Activated naive CD4-positive, alpha-beta T cell treated with anti-CD3 and anti-CD28 coated beads for 36 hours (primary cell): ENCODE measurements around the gene MARK4. TPM values are rescaled to one million over a fixed set of nuclear protein-coding genes. Genes with fewer than 3 reads are reported as not detected.
"Not testable (repeated sequence)": the region's sequence is repeated elsewhere in the genome, so short reads cannot be mapped to it uniquely, and the experiment has no call there.

Source experiments
- CTCF ChIA-PET: fragments of 350-600 bp; sonication (Branson Sonifier 250); formaldehyde crosslinking; loops from one replicate; lab custom pipeline; 2021; ENCODE audit warnings: antibody characterized with exemption; lab: Charles Lee
- DNase-seq: peaks from one replicate; pipeline ENCODE4 v3.0.0-alpha.2; 2020
- H3K27ac Mint-ChIP-seq: one replicate; pipeline ENCODE4 v1.8.0; 2021; ENCODE audit warnings: mild to moderate bottlenecking, mixed read lengths
- H3K27me3 Mint-ChIP-seq: one replicate; pipeline ENCODE4 v1.8.0; 2021; ENCODE audit warnings: low read depth, mixed read lengths
- H3K36me3 Mint-ChIP-seq: one replicate; pipeline ENCODE4 v1.8.0; 2021; ENCODE audit warnings: low read depth, mixed read lengths
- H3K4me1 Mint-ChIP-seq: one replicate; pipeline ENCODE4 v1.8.0; 2021; ENCODE audit warnings: low read depth, mixed read lengths
- H3K4me3 Mint-ChIP-seq: one replicate; pipeline ENCODE4 v1.8.0; 2021; ENCODE audit warnings: mild to moderate bottlenecking, moderate library complexity, mixed read lengths
- H3K9me3 Mint-ChIP-seq: one replicate; pipeline ENCODE4 v1.8.0; 2021; ENCODE audit warnings: mixed read lengths
- intact Hi-C: fragments of 100-400 bp; cut with micrococcal nuclease; formaldehyde crosslinking; loops from one replicate; pipeline ENCODE4 v1.15.1; 2023
- total RNA-seq, 2 experiments: library from RNA; stranded (reverse); gene quantifications; one replicate each; pipeline ENCODE4 v1.2.3, GENCODE V29; 2021

MARK4 gene
- total RNA-seq, 2 experiments from 2014 or later: 13.0 to 15.7 TPM

DNA sequence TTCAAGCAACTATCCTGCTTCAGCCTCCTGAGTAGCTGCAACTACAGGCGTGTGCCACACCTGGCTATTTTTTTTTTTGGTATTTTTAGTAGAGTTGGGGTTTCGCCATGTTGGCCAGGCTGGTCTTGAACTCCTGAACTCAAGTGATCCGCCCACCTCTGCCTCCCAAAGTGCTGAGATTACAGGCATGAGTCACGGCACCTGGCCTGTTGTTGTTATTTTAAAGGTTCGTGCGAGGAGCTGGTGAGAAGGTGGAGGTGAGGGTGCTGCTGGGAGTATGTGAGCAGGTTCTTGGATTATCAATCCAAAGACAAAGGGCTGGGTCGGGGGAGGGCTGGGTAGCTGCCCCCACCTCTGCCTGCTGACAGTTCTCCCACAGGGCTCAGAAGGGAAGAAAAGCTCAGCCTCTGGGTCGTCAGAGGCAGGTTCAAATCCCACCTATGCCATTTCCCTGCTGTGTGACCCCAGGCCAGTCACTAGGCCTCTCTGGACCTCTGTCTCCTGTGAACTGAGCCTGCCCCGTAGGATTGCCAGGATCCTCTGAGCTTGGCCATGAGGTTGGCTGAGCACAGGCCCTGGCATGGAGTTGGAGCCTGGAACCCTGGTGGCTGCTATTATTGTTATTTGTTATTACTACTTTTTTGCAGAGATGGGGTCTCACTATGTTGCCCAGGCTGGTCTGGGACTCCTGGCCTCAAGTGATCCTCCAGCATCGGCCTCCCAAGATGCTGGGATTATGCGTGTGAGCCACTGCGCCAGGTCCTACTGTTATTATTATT lies 70.1 kb downstream of the MARK4 start:
- intact Hi-C loops: no loop called here
- no peaks in the 10 kb centered on the region for H3K36me3 Mint-ChIP-seq
- H3K27me3 Mint-ChIP-seq: peaks cover 40% of the 10 kb centered on the region
- CTCF ChIA-PET: interaction anchor here (0.5 kb wide), 1 partner anchor 234 kb away, joined by 3 read pairs; no protein-coding TSS in a partner anchor
- DNase-seq: no peak
- no peaks in the 10 kb centered on the region for H3K9me3 Mint-ChIP-seq
- no peaks in the 10 kb centered on the region for H3K4me1 Mint-ChIP-seq
- no peak overlapping the region for H3K27ac Mint-ChIP-seq
- H3K4me3 Mint-ChIP-seq: no peak overlapping the region

DNA sequence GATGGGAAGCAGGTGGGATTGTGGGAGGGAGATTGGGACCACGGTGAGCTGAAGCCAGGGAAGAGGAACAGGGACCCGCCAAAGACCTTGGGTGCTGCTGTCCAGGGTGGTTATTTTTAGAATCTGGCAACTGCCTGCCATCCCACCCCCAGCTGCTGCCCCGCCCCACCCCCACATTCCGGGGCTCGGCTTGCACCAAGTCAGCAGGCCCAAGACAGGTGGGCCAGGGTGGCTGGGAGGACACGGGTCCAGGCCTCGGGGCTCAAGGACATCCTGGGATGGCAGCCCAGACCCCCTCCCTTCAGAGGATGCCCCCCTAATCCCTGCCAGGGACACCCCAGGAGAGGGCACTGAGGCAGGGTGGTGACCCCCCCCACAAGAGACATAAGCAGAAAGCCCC lies 70.8 kb downstream of the MARK4 start:
- CTCF ChIA-PET: interaction anchor here (0.5 kb wide), 1 partner anchor 234 kb away, joined by 3 read pairs; no protein-coding TSS in a partner anchor
- Mint-ChIP-seq H3K36me3 (no peaks in the 10 kb centered on the region), H3K27me3 (peaks cover 37% of the 10 kb centered on the region), H3K9me3 (no peaks in the 10 kb centered on the region), H3K4me3 (no peak overlapping the region), H3K4me1 (no peaks in the 10 kb centered on the region), H3K27ac (no peak overlapping the region)
- no peak for DNase-seq
- intact Hi-C loops: no loop called here

- no peaks in the 10 kb centered on the region for H3K4me1 Mint-ChIP-seq
- intact Hi-C loops: no loop called here
- CTCF ChIA-PET: no interaction called here
- no peaks in the 10 kb centered on the region for H3K36me3 Mint-ChIP-seq
- no peaks in the 10 kb centered on the region for H3K9me3 Mint-ChIP-seq
- DNase-seq: no peak
- no peak overlapping the region for H3K27ac Mint-ChIP-seq
- peaks cover 35% of the 10 kb centered on the region for H3K27me3 Mint-ChIP-seq
- no peak overlapping the region for H3K4me3 Mint-ChIP-seq
Observed at GRCh38 chr19:45322311-45322710, 71.2 kb downstream of the MARK4 start.

- intact Hi-C loops: no loop called here
- no peak for DNase-seq
- Mint-ChIP-seq H3K9me3 (no peaks in the 10 kb centered on the region), H3K36me3 (no peaks in the 10 kb centered on the region), H3K27ac (no peak within 1 kb of the TSS), H3K4me3 (no peak within 1 kb of the TSS), H3K27me3 (peaks cover 31% of the 10 kb centered on the region), H3K4me1 (no peaks in the 10 kb centered on the region)
- CTCF ChIA-PET: no interaction called here
Observed at GRCh38 chr19:45322744-45323281, 71.7 kb downstream of the MARK4 start, which contains the start of gene CKM. CKM (minus strand) TSS chr19:45322875; CDS start chr19:45319713, 3,162 bp downstream.

- Mint-ChIP-seq H3K4me1 (no peaks in the 10 kb centered on the region), H3K4me3 (no peak overlapping the region), H3K27me3 (peaks cover 26% of the 10 kb centered on the region), H3K9me3 (no peaks in the 10 kb centered on the region), H3K27ac (no peak overlapping the region), H3K36me3 (no peaks in the 10 kb centered on the region)
- DNase-seq: no peak
- intact Hi-C loops: no loop called here
- CTCF ChIA-PET: no interaction called here
Observed at GRCh38 chr19:45323671-45324081, 72.6 kb downstream of the MARK4 start.

DNA sequence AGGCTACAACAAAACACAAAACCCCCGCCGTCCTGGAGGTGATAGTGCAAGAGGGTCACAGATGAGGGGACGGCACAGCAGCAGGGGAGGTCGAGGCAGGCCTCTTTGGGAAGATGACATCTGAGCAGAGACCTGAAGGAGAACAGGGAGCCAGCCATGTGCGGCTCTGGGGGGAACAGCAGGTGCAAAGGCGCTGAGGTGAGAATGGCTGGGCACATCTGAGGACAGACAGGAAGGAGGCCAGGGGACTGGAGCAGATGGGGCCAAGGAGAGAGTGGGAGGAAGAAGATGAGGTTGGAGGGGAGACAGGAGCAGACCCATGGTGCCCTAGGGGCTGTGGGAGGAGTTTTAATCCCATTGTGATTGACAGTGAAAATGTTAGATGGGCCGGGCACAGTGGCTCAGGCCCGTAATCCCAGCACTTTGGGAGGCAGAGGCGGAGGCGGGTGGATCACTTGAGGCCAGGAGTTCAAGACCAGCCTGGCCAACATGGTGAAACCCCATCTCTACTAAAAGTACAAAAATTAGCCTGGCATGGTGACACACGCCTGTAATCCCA lies 73.4 kb downstream of the MARK4 start:
- CTCF ChIA-PET: no interaction called here
- intact Hi-C loops: no loop called here
- Mint-ChIP-seq H3K4me1 (no peaks in the 10 kb centered on the region), H3K9me3 (no peaks in the 10 kb centered on the region), H3K27ac (no peak overlapping the region), H3K36me3 (no peaks in the 10 kb centered on the region), H3K27me3 (peaks cover 26% of the 10 kb centered on the region), H3K4me3 (no peak overlapping the region)
- no peak for DNase-seq

GRCh38 chr19:45327404-45328143 lies 76.5 kb downstream of the MARK4 start:
- Mint-ChIP-seq H3K9me3 (no peaks in the 10 kb centered on the region), H3K4me1 (no peaks in the 10 kb centered on the region), H3K36me3 (no peaks in the 10 kb centered on the region), H3K27me3 (peaks cover 18% of the 10 kb centered on the region), H3K4me3 (no peak overlapping the region), H3K27ac (no peak overlapping the region)
- no peak for DNase-seq
- intact Hi-C loops: no loop called here
- CTCF ChIA-PET: no interaction called here

DNA sequence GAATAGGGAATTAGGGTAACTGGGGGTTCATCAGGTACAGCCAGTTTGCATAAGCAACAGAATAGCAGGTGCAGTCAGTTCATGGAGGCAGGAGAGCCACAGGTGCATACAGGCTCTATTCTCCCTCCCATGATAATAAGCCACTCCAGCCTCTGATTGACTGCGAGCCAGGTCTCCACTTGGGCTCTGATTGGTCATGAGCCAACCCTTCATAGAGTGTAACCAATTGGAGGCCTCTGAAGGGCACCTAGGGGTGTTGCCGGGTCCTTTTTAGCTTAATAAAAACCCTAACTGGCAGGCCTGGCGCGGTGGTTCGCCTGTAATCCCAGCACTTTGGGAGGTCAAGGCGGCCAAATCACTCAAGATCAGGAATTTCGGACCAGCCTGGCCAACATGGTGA lies 80.3 kb downstream of the MARK4 start:
- Mint-ChIP-seq H3K36me3 (no peaks in the 10 kb centered on the region), H3K4me1 (no peaks in the 10 kb centered on the region), H3K4me3 (no peak overlapping the region), H3K27me3 (peaks cover under 1% of the 10 kb centered on the region), H3K9me3 (no peaks in the 10 kb centered on the region), H3K27ac (no peak overlapping the region)
- CTCF ChIA-PET: no interaction called here
- no peak for DNase-seq
- intact Hi-C loops: loop anchor here (10.0 kb wide), 1 partner anchor 427 kb away; the partner anchor contains the start of gene APOE

DNA sequence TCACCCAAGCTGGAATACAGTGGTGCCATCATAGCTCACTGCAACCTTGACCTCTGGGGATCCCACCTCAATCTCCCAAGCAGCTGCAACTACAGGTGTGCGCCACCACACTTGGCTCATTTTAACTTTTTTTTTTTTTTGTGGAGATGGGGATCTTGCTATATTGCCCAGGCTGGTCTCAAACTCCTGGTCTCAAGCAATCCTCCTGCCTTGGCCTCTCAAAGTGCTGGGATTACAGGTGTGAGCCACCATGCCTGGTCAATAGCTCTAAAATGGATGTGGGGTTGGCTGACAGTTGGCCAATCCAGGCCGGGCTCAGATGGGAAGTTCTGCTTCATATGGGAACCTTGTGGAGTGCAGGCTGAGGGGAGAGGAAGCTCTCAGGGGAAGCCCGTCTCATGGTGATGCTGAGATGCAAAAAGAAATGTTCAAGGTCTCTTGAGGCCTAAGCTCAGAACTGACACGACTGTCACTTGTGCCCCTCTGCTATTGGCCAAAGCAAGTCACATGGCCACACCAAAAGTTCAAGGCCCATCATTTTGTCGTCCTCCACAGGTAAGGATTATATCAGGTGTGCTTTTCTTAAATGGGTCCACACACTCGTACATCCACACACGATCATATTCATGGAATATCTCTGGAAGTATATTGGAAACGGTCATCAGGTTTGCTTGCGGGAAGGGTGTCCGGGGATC lies 82.7 kb downstream of the MARK4 start:
- H3K27me3 Mint-ChIP-seq: no peaks in the 10 kb centered on the region
- H3K9me3 Mint-ChIP-seq: no peaks in the 10 kb centered on the region
- CTCF ChIA-PET: no interaction called here
- no peak for DNase-seq
- H3K36me3 Mint-ChIP-seq: no peaks in the 10 kb centered on the region
- H3K27ac Mint-ChIP-seq: no peak overlapping the region
- H3K4me3 Mint-ChIP-seq: no peak overlapping the region
- no peaks in the 10 kb centered on the region for H3K4me1 Mint-ChIP-seq
- intact Hi-C loops: loop anchor here (10.0 kb wide), 1 partner anchor 429 kb away; the partner anchor contains the start of gene APOE

DNA sequence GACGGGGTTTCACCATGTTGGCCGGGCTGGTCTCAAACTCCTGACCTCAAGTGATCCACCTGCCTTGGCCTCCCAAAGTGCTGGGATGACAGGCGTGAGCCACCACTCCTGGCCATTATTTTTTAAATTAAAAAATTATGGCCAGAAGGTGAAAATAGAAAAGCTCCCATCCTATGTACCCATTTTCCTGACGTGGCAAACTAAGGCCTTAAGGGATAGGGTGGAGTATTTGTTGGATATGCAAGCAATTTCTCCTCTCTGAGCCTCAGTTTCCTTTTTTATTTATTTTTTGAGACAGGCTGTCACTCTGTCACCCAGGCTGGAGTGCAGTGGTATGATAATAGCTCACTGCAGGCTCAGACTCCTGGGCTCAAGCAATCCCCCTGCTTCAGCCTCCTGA lies 83.8 kb downstream of the MARK4 start:
- intact Hi-C loops: loop anchor here (10.0 kb wide), 1 partner anchor 430 kb away; the partner anchor contains the start of gene APOE
- CTCF ChIA-PET: interaction anchor here (0.6 kb wide), 2 partner anchors 46 to 170 kb away, joined by 3 to 4 read pairs; no protein-coding TSS in a partner anchor
- not testable (repeated sequence) for H3K4me1 Mint-ChIP-seq

GRCh38 chr19:45336696-45337251 lies 85.7 kb downstream of the MARK4 start:
- CTCF ChIA-PET: interaction anchor here (0.6 to 1.1 kb wide), 4 partner anchors 80 to 194 kb away, joined by 3 to 5 read pairs (median 3); no protein-coding TSS in a partner anchor
- peaks cover 8% of the 10 kb centered on the region for H3K27me3 Mint-ChIP-seq

More for the DNA sequence above, 83.8 kb downstream of the MARK4 start:
- H3K4me3 Mint-ChIP-seq, H3K9me3 Mint-ChIP-seq, H3K27ac Mint-ChIP-seq, H3K27me3 Mint-ChIP-seq, DNase-seq, H3K36me3 Mint-ChIP-seq: not testable (repeated sequence)

More at GRCh38 chr19:45336696-45337251, 85.7 kb downstream of the MARK4 start:
- Mint-ChIP-seq H3K4me3 (no peak overlapping the region), H3K4me1 (peaks cover 4% of the 10 kb centered on the region), H3K36me3 (no peaks in the 10 kb centered on the region), H3K9me3 (no peaks in the 10 kb centered on the region), H3K27ac (no peak overlapping the region)
- intact Hi-C loops: loop anchor here (10.0 kb wide), 1 partner anchor 432 kb away; the partner anchor contains the start of gene APOE
- no peak for DNase-seq
